HepG2 (cell line): ENCODE data around the gene ZSWIM7. TPM values are rescaled to one million over a fixed set of nuclear protein-coding genes. Genes with fewer than 3 reads are reported as not detected.

ENCODE experiments used
- CBFB ChIP-seq: sonication (generic); formaldehyde crosslinking; IDR thresholded peaks from 2 replicates; pipeline ENCODE4 v1.4.0; 2020; ENCODE audit warnings: missing genetic modification reagents
- CBX5 ChIP-seq: sonication (generic); formaldehyde crosslinking; IDR thresholded peaks from 2 replicates; pipeline ENCODE4 v1.4.0; 2020; ENCODE audit warnings: missing genetic modification reagents, borderline replicate concordance
- CTCF ChIP-seq: sonication (generic); formaldehyde crosslinking; IDR thresholded peaks from 2 replicates; pipeline ENCODE4 v1.5.0; 2020; ENCODE audit warnings: mild to moderate bottlenecking, missing genetic modification reagents, moderate library complexity
- ELF3 ChIP-seq: IDR thresholded peaks from 2 replicates; pipeline ENCODE4 v1.6.1; 2016; ENCODE audit warnings: missing genetic modification reagents, missing compliant biosample characterization
- MEF2D ChIP-seq: sonication (generic); formaldehyde crosslinking; IDR thresholded peaks from 2 replicates; pipeline ENCODE4 v1.5.1; 2020; ENCODE audit warnings: mild to moderate bottlenecking, missing genetic modification reagents
- MTF2 ChIP-seq: sonication (generic); formaldehyde crosslinking; IDR thresholded peaks from 2 replicates; pipeline ENCODE4 v1.5.0; 2020; ENCODE audit warnings: missing genetic modification reagents, borderline replicate concordance
- NRL ChIP-seq: sonication (generic); formaldehyde crosslinking; IDR thresholded peaks from 2 replicates; pipeline ENCODE4 v1.5.0; 2020; ENCODE audit warnings: missing genetic modification reagents, mild to moderate bottlenecking, moderate library complexity, borderline replicate concordance
- RAD51 ChIP-seq: fragments of 450-650 bp; IDR thresholded peaks from 2 replicates; pipeline ENCODE4 v1.6.1; 2016; ENCODE audit warnings: borderline replicate concordance
- RCOR2 ChIP-seq: IDR thresholded peaks from 2 replicates; pipeline ENCODE4 v1.6.1; 2016; ENCODE audit warnings: missing biosample characterization, missing genetic modification reagents
- SIX1 ChIP-seq: sonication (generic); formaldehyde crosslinking; IDR thresholded peaks from 2 replicates; pipeline ENCODE4 v1.4.0; 2020; ENCODE audit warnings: missing genetic modification reagents, borderline replicate concordance
- SKI ChIP-seq: fragments of 450-650 bp; IDR thresholded peaks from one replicate; pipeline ENCODE4 v1.6.1; 2018; ENCODE audit warnings: mild to moderate bottlenecking; ENCODE audit not compliant: partially characterized antibody
- SNAPC5 ChIP-seq: sonication (generic); formaldehyde crosslinking; IDR thresholded peaks from 2 replicates; pipeline ENCODE4 v1.8.1; 2023; ENCODE audit warnings: mild to moderate bottlenecking, missing genetic modification reagents, borderline replicate concordance
- THAP9 ChIP-seq: sonication (generic); formaldehyde crosslinking; IDR thresholded peaks from 2 replicates; pipeline ENCODE4; 2020; ENCODE audit warnings: missing genetic modification reagents, mild to moderate bottlenecking, borderline replicate concordance
- U2AF1 ChIP-seq: fragments of 200-400 bp; formaldehyde crosslinking; optimal IDR thresholded peaks from 2 replicates; pipeline ENCODE3; 2017; ENCODE audit warnings: mild to moderate bottlenecking, low read depth, low read length
- ZBTB10 ChIP-seq: sonication (generic); formaldehyde crosslinking; IDR thresholded peaks from 2 replicates; pipeline ENCODE4 v1.4.0; 2020; ENCODE audit warnings: missing genetic modification reagents, borderline replicate concordance
- ZNF484 ChIP-seq: sonication (generic); formaldehyde crosslinking; IDR thresholded peaks from 2 replicates; pipeline ENCODE4 v1.5.1; 2020; ENCODE audit warnings: mild to moderate bottlenecking, low read depth, missing genetic modification reagents, borderline replicate concordance
- ZNF768 ChIP-seq: sonication (generic); formaldehyde crosslinking; IDR thresholded peaks from 2 replicates; pipeline ENCODE4 v1.4.0; 2020; ENCODE audit warnings: missing genetic modification reagents
- ZNF800 ChIP-seq: sonication (generic); formaldehyde crosslinking; IDR thresholded peaks from 2 replicates; pipeline ENCODE4 v1.4.0; 2020; ENCODE audit warnings: missing genetic modification reagents
- ZSCAN25 ChIP-seq: sonication (generic); formaldehyde crosslinking; IDR thresholded peaks from 2 replicates; pipeline ENCODE4 v1.8.0; 2022; ENCODE audit warnings: mild to moderate bottlenecking, missing genetic modification reagents
- polyA plus RNA-seq, 8 experiments: library from polyadenylated mRNA; depleted of rRNA in 3 of 8; stranded (reverse) in 7 of 8; unstranded in 1 of 8; fragments of >200 nt; fragmentation: Illumina TruSeq in 4 of 8; extraction: Trizol in 4 of 8; gene quantifications; 2 replicates each; pipeline versions ENCODE4 v1.2.1 to v1.2.3, GENCODE V29; 2011 to 2016; ENCODE audit warnings: low read depth in 4 of 8, missing spikeins in 1 of 8, mixed read lengths in 1 of 8; ENCODE audit not compliant: insufficient read depth in 1 of 8
- total RNA-seq, 5 experiments: library from RNA; depleted of rRNA; stranded (reverse); fragments of >200 nt; fragmentation: Illumina TruSeq; extraction: Trizol; gene quantifications; 2 replicates each; pipeline ENCODE4 v1.2.3, GENCODE V29; 2016; ENCODE audit warnings: low read depth in 1 of 5

Gene ZSWIM7
- total and polyA plus RNA-seq, 2 of the 13 experiments (the other 11 are each of a cell fraction or from before 2014, with no cell fraction given) = 13.1 to 28.1 TPM

- TF ChIP-seq THAP9 (CRISPR knock-in tag) (no peak), MEF2D (CRISPR knock-in tag) (0 out of 2 replicates have a peak, but pooled peaks have one; percentile 38), RCOR2 (CRISPR knock-in tag) (no peak), ZNF768 (CRISPR knock-in tag) (peak; percentile 65), CTCF (peak; percentile 76), SIX1 (CRISPR knock-in tag) (no peak; the same call in 1 of the 2 replicates), MTF2 (peak; percentile 84; the same call in 1 of the 2 replicates), ZNF484 (CRISPR knock-in tag) (no peak), ZSCAN25 (CRISPR knock-in tag) (no peak), ELF3 (peak; percentile 72), CBFB (CRISPR knock-in tag) (0 out of 2 replicates have a peak, but pooled peaks have one; percentile 32), SNAPC5 (CRISPR knock-in tag) (0 out of 2 replicates have a peak, but pooled peaks have one; percentile 28), ZNF800 (0 out of 2 replicates have a peak, but pooled peaks have one; percentile 51), SKI (peak; percentile 66), RAD51 (no peak), NRL (CRISPR knock-in tag) (peak; percentile 64; the same call in 1 of the 2 replicates), CBX5 (CRISPR knock-in tag) (no peak; the same call in 1 of the 2 replicates), ZBTB10 (CRISPR knock-in tag) (no peak; the same call in 1 of the 2 replicates), U2AF1 (peak; percentile 82)
Observed at GRCh38 chr17:15944759-15945526, 54.6 kb downstream of the ZSWIM7 start, which contains the start of gene ADORA2B (continued).
